ENCODE measurements around the gene CRIP1.

CRIP1 gene

GRCh38 chr14:105486163-105486973, at the start of gene CRIP1:
CRIP1 (plus strand) TSS chr14:105486886; CDS start chr14:105487260, 374 bp downstream.
- peak; percentile 63 for DNase-seq (ENCODE audit: low spot score)
- no peak for TF ChIP-seq CTCF (IDR thresholded peaks at IDR 0.05; ENCODE audit: extremely low read depth, missing control alignments)

- no peak for TF ChIP-seq CTCF (IDR thresholded peaks at IDR 0.05; ENCODE audit: extremely low read depth, missing control alignments)
- DNase-seq (ENCODE audit: low spot score): no peak
Observed at GRCh38 chr14:105436891-105437722, 49.6 kb upstream of the CRIP1 start.

- no peak for DNase-seq (ENCODE audit: low spot score)
- no peak for TF ChIP-seq CTCF (IDR thresholded peaks at IDR 0.05; ENCODE audit: extremely low read depth, missing control alignments)
Observed at GRCh38 chr14:105437723-105438500, 48.8 kb upstream of the CRIP1 start.

- no peak for DNase-seq (ENCODE audit: low spot score)
- TF ChIP-seq CTCF (IDR thresholded peaks at IDR 0.05; ENCODE audit: extremely low read depth, missing control alignments): no peak
Observed at GRCh38 chr14:105439179-105439578, 47.5 kb upstream of the CRIP1 start.

- TF ChIP-seq CTCF (IDR thresholded peaks at IDR 0.05; ENCODE audit: extremely low read depth, missing control alignments): no peak
- DNase-seq (ENCODE audit: low spot score): no peak
Observed at GRCh38 chr14:105439710-105440553, 46.8 kb upstream of the CRIP1 start.

GRCh38 chr14:105440554-105440900, 46.2 kb upstream of the CRIP1 start:
- no peak for DNase-seq (ENCODE audit: low spot score)
- TF ChIP-seq CTCF (IDR thresholded peaks at IDR 0.05; ENCODE audit: extremely low read depth, missing control alignments): no peak
